Subcutaneous abdominal adipose tissue (tissue), 5 donors: Measurements from ENCODE around the gene TRIO.

Experiments
- H3K27ac ChIP-seq: one replicate; pipeline ENCODE4 v1.7.0; 2013; ENCODE audit warnings: low read depth, mild to moderate bottlenecking, inconsistent platforms, low read length, moderate library complexity
- H3K27me3 ChIP-seq, 5 donors: one replicate each; pipeline ENCODE4 v1.7.0; 2013; ENCODE audit warnings: low read length in 5 of 5, inconsistent platforms in 1 of 5; ENCODE audit not compliant: control insufficient read depth in 5 of 5, insufficient read depth in 4 of 5
- H3K36me3 ChIP-seq, 5 donors: one replicate each; pipeline ENCODE4 v1.7.0; 2013; ENCODE audit warnings: low read length in 5 of 5; ENCODE audit not compliant: control insufficient read depth in 5 of 5, insufficient read depth in 5 of 5
- H3K4me1 ChIP-seq, 5 donors: one replicate each; pipeline ENCODE4 v1.7.0; 2013; ENCODE audit warnings: low read length in 5 of 5, mild to moderate bottlenecking in 3 of 5, moderate library complexity in 1 of 5; ENCODE audit not compliant: control insufficient read depth in 5 of 5, insufficient read depth in 5 of 5
- H3K4me3 ChIP-seq, 5 donors: one replicate each; pipeline ENCODE4 v1.7.0; 2013; ENCODE audit warnings: low read length in 5 of 5, low read depth in 1 of 5
- H3K9ac ChIP-seq, 5 donors: one replicate each; pipeline ENCODE4 v1.7.0; 2013; ENCODE audit warnings: low read length in 5 of 5, mild to moderate bottlenecking in 4 of 5, moderate library complexity in 3 of 5
- H3K9me3 ChIP-seq, 5 donors: one replicate each; pipeline ENCODE4 v1.7.0; 2013; ENCODE audit warnings: low read length in 5 of 5; ENCODE audit not compliant: control insufficient read depth in 5 of 5
- donor health status: healthy.
- donor health status: healthy.
- donor health status: healthy.
- donor health status: healthy.
- donor health status: healthy.

The TRIO gene

DNA sequence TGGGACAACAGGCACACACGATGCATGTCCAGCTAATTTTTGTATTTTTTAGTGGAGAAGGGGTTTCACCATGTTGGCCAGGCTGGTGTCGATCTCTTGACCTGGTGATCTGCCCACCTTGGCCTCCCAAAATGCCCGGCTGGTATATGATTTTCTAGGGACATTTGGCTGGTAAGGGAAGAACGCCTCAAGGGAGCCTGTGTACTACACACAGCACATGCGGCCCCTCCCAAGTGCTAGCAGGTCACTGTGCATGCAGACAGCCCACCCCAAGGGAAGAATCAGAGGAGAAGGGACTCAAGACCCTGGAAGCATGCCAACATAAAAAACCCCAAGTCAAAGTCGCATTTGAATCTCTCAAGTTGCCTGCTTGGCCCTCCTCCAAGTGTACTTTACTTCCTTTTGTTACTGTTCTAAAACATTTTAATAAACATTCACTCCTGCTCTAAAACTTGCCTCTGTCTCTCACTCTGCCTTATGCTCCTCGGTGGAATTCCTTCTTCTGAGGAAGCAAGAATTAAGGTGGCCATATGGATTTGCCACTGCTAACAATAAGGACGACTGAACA is 414.1 kb downstream of the TRIO start:
- Histone ChIP-seq H3K4me1 (peaks cover 0 to 9% (median 6%) of the 10 kb centered on the region in 5 donors), H3K27me3 (peaks cover 0 to 3% (median 0%) of the 10 kb centered on the region in 5 donors), H3K36me3 (no peaks in the 10 kb centered on the region), H3K9ac (no peak overlapping the region), H3K9me3 (no peaks in the 10 kb centered on the region), H3K4me3 (no peak overlapping the region), H3K27ac (no peak overlapping the region)

DNA sequence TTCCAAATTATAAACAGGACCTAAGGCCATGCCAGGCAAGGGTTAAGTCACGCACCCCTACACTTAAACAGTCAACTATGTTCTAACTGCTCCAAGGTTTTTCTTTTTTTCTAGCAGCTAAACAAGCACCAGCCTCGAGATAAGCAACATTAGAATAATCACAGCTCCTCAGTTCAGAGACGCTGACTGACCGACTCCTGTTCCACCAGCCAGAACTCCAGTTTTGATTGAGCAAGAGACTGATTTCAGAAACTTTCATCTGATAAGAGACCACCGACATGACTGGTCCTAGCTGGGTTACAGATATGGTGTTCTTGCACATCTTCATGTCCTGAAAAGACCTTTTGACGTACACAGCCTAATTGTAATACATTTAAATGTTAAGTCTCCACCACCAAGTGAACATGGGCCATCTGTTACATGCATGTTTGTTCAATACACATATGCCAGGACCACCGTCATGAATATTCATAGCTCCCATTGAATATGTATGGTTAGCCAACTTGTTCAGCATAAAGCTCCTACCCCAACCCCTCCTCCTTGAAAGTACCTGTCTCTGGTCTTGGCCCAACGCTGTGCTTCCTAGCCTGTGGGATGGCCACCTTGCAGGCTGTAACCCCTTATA is 414.8 kb downstream of the TRIO start:
- Histone ChIP-seq H3K9me3 (no peaks in the 10 kb centered on the region), H3K9ac (no peak overlapping the region), H3K27ac (no peak overlapping the region), H3K36me3 (no peaks in the 10 kb centered on the region), H3K27me3 (peaks cover 0 to 3% (median 0%) of the 10 kb centered on the region in 5 donors), H3K4me3 (no peak overlapping the region), H3K4me1 (peaks cover 0 to 9% (median 2%) of the 10 kb centered on the region in 5 donors)
